ENCODE data around the gene CLDN1.
A peak's percentile ranks its signal among the peaks of the same experiment; 100 is the strongest.

The CLDN1 gene

DNA sequence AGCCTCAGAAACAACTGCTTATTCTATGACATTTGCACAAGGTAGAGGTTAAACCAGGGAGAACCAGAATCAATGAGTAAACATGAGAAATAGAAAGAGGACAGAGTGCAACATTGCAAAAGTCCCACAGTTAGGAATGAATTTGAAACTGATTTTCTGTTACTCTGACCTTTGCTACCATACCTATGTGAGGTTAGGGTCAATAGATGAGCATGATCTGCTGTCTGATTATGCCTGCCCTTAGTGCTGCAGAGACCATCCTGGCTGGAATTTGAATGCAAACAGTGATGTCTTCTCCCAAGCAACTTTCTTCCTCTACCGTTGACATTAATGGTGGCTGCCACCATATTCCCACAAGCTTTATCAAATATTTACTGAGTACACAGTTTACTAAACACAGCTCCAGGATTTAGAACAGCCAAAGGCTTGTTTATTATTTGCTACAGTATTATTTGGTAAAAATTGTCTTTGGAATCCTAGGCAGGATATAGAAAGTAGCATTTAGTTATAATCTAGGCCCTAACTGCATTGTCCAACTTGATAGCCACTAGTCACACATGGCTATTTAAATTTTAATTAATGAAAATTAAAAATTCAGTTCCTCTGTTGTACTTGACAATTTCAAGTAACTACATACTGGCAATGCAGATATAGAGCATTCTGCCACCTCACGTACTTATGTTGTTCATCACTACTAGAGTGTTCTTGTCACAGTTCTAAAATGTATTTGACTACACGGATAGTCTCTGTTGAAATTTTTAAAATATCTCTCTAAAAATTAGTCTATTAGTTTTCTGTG is 8.9 kb upstream of the CLDN1 start:
- no peak for DNase-seq

DNA sequence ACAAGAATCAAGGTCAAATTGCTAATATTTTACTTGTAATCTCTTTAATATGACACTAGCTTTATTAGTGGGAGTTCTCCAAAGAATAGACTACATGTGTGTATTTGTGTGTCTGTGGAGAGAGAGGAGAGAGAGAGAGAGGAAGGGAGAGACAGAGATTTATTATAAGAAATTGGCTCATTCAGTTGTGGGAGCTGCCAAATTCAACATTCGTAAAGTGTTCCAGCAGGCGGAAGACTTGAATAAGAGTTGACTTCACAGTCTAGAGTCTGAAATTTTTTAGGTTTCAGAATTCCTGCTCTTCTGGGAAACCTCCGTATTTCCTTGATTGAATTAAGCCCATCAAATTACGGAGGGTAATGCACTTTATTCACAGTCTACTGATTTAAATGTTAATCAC is 4.7 kb upstream of the CLDN1 start:
- no peak for DNase-seq

DNA sequence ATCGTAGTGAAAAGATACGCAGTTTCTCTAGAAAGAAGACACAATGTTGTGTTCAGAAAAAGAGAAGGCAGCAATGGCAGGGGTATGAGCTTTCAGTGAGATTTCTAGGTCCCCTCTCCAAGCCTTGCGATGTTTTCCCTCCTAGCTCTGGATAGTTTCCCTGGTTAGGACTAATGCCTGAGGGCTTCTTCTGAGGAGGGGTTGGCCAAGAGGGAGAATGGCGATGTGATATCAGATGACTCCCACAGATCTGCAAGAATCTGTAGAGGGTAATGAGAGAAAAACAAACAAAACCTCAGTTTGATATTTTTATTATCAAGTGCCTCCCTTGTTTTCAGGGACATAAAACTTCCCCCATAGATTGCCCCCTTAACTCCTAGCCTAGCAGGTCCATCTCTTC is 4.1 kb upstream of the CLDN1 start:
- DNase-seq: no peak

DNA sequence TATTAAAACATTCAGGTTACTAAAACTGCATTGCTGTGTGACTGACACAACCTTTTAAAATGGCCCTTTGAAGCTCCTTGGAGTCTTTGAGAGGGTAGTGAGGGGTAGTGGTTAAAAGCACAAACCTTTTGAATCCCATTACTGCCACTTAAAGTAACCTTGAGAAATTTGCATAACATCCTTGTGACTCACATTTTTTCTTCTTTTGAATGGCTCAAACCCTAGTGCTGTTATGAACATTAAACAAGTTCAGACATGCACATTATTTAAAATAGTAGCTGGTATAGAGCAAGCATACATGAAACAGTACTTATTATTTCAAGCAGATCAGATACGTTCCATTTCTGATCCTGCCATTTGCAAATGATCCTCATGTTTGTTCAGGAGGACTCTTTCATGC is 3.7 kb upstream of the CLDN1 start:
- DNase-seq: no peak

DNA sequence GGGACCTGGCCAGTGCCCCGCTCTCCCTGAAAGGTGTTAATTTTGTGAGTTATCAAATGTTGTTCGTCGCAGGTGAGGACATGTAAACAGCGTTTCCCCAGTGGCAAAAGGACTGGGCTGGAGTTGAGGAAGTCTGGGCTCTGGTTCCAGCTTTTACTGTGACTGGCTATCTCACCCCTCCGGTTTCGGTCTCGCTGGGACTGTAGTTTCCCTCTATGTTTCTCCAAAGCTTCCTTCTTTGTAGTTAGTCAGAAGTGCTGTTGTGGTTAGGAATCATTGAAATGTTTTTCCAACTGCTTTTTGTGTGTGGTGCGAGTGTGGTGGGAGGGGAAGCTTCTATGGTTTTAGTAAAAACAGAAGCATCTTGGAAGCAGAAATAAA is 990 bp upstream of the CLDN1 start:
- no peak for DNase-seq

DNA sequence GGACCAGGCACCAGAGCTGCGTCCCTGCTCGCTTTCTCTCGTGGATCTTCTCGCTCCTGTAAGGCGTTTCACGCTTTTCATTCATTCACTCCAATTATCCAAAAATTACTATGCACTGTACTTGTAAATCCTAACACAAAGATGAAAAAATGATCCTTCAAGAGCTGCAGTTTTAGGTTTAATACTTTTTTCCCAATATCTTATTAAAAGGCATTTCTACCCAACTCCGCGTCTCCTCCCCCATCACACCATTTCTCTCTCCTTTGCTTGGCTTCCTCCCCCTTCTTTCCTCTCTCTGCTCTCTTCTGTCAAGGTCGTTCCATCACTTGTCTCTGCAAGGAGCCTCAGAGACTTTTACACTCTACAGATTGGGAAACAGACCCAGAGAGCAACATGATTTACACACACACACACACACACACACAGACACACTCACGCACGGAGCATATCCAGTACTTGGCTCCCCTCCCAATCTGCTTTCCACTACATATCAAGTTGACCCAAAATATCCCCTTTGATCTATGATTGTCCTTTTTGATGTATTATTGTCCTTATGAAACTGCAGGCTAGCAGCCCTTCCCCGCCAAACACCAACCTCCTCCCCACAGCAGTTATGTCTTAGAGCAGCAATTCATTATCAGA is 479 bp upstream of the CLDN1 start:
- DNase-seq: no peak

DNA sequence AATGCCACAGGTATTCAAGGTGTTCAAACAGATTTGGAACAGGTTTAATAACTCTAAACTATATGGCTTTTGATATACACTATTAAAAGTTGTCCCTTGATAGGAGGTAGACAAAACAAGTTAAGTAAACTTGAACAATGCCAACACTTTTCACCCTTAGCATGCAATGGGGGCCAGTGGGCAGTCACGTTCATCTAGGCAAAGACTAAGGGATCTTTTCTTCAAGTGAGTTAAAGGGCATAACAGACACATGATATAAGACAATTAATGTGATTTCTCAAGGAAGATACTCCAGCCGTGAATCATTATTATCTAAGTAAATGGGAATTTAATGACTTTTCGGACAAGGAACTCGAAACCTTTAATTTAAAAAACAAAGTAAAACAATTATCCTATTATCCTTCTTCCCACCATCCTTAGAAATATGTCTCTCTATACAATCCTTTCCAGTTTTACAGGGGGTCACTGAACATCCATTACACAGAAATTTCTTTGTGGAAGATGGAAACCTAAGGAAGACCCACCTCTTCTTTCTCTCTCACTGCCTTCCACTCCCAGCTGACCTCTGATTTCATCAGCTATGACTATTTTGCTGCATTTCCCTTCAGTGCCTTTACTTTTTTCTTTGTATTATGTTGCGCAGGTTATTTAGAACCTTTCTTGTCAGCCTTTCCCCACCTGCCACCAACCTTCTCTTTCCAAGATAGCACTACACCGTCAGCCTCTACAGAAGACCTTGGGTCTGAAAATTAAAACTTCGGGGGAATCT is 1.5 kb downstream of the CLDN1 start:
- DNase-seq: no peak

DNA sequence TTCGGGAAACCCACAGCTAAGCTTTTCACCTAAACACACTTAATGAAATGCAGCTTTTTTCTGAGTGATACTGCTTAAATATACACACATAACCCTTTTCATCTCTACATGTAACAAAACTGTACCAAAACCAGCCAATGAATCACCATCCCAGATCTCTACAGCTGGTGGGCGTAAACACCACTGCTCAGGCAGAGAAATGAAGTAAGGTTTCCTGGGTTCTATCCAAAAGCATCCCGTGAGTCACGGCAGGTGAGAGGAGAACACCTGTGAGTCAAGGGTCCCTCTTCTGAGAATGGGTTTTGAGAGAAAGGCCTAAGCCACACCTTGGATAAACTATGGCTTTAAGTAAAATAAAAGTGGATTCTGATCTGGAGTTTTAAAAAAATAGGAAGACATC is 2.6 kb downstream of the CLDN1 start:
- DNase-seq: peak; percentile 47

DNA sequence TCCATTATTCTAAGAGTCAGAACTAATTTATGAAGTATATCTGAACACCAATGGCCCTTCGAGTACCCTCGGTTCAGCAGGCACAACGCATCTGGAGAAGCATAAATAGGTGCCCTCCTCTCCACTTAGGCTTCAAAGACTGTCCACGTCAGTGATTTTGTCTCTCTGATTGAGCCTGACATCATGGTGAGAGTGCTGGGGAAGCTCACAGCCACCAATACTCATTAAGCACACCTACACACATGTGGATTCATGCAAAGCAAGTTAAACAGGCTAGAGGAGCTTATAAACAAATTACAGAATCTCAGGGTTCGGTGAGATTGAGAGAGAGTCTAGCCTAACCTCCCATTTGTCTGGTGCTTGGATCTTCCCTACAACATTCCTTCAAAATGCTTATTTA is 3.6 kb downstream of the CLDN1 start:
- DNase-seq: no peak

DNA sequence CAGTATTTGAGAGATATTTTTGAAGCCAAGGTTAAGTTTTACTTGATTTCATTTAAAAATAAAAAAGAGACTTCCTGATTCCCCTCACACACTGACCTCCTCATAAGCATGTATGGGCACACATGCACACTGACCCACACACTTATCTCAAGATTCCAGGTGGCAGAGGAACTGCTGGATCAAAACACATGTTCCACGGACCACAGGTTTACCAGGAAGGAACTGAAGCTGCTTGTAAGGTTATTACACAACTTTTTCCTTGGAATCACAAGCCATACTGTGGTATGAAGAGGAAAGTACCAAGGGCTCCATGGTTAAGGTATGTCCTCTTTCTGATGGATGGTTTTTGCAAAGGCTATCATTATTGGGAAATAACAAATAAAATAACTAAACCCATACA is 7.5 kb downstream of the CLDN1 start:
- DNase-seq: no peak

DNA sequence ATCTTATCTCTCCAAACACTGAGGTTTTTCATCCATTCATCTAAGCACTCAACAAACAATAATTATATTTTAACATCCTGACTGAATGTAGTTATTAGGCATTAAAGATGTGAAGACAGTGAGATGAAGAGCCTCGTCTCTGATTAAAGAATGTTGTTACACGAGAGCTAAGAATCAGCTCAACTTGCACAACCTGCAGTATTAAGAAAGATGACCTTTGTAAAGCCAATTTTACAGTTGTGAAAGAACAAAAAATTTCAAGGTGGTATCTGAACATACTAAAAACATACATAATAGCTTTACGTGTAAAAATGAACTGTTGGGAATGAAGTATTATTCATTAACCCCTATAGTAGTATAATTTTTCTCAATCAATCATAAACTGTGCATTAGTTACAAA is 12.8 kb downstream of the CLDN1 start:
- DNase-seq: no peak

DNA sequence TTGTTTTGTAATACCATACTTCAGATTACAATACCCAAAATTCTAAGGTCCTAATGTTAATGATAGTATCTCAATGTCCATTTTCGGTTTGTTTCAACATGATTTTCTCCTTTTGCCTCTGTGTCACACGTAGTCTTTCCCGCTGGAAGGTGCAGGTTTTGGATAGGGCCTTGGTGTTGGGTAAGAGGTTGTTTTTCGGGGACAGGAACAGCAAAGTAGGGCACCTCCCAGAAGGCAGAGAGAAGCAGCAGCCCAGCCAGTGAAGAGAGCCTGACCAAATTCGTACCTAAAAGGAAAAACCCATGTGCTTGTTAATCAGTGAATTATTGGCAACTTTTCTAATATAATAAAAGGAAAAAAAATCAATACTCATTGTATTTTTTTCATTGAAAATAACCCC is 14.1 kb downstream of the CLDN1 start:
- no peak for DNase-seq

DNA sequence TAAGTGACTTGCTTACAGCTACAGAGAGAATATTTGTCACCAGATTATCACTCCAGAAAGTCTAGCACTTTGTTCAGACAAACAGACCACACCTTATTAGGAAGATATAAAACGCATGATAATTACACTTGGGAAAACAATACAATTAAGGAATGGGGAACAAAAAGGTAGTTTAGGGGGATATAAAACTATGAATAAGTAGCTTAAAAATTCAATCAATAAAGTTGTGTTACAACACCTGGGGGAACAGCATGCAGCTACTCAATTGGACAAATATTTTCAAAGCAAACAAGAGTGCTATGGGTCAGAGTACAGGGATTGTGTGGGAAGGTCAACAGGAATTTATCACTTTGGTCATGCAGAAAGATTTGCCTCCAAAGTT is 15.1 kb downstream of the CLDN1 start:
- DNase-seq: no peak

DNA sequence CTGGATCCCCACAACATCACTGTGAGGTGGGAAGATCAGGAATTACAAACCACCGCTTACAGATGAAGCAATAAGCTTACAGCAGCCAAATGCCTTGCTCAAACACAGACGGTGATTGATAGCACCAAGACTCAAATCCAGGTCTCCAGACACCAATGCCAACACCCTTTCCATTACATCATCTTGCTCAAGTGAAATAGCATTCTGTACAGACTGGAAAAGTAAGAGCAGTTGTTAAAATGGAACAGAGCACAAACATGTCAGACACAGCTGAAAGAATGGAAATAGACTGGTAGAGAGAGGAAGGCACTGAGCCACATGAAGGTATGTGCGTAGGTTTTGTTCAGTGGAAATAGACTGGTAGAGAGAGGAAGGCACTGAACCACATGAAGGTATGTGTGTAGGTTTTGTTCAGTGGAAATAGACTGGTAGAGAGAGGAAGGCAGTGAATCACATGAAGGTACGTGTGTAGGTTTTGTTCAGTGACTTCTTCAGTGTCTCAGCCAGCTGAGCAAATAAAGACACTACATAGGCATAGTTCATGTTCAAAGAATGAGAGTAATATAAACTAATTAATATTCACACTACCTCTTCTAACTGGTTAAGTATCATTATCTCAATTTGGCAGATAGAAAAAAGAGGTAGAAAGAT is 15.6 kb downstream of the CLDN1 start:
- no peak for DNase-seq

DNA sequence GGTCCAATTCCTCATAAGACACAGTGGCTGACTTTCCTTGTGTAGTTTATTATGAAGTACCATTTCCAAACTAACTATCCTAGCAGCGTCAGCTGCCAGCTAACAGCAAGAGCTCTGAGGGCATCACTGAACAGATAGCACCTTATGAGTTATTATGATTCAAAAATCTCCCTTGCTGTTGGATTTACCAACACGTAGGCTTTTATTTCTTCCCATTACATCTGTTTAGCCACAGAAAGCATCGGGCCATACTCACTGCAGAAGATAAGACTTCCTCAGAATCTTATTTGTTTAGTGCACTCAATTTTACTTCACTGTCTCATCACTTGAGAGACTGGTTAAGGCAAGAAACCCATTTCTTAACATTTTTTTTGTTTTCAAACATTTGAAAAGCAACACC is 16.2 kb downstream of the CLDN1 start:
- no peak for DNase-seq

DNA sequence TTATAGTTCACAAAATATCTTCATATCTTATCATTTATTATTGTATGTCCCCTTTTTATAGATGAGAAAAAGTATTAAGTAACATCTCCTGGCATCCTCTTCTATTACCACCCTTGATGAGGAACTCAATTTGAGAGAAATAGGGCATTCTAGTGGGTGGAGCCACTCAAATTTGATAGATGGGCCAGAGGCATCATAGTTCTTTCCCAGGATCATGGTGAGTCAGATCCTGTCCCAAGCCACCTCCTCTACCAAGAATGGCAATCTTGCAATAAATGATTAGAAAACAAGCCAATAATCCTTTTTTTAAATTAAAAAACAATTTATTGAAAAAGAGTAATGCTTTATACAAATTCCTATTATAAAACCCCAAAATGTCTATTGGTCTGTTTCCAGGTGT is 16.8 kb downstream of the CLDN1 start:
- no peak for DNase-seq

DNA sequence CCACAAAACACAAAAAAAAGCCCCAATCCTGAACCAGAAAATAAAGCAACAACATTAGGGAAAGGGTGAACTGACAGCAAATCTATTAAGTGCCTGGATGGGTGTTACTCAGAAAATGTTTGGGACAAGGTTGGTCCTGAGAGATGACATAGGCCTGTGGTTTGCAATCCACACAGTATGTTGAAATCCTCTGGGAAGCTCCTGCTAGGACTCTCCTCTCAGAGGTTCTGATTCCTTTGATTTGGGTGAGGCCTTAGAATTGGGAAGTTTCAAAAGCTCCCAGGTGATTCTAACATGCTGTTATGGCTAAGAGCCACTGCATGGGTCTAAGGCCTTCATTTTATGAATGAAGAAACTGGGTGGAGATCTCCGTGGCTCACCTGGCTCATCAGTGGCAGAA is 18.4 kb downstream of the CLDN1 start:
- DNase-seq: no peak

DNA sequence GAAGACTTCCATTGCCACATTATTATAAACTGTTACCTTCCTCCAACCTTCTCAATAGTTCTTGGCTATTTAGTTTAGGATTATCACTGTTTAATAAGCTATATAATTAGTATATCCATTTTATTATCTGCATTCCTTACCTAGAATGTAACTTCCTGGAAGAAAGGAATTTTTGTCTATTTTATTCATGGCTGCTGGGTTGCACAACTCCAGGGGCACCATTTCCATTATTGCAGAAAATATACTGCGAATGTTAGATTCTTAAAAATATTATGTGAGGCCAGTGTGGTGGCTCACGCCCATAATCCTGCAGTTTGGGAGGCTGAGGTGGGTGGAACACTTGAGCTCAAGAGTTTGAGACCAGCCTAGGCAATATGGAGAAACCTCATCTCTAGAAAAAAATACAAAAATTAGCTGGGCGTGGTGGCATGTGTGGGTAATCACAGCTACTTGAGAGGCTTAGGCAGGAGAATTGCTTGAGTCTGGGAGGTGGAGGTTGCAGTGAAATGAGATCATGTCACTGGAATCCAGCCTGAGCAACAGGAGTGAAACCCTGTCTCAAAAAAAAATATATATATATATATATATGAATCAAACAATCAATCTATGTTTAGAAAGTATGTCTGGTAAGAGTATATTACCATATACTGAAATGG is 19.9 kb downstream of the CLDN1 start:
- DNase-seq: no peak

DNA sequence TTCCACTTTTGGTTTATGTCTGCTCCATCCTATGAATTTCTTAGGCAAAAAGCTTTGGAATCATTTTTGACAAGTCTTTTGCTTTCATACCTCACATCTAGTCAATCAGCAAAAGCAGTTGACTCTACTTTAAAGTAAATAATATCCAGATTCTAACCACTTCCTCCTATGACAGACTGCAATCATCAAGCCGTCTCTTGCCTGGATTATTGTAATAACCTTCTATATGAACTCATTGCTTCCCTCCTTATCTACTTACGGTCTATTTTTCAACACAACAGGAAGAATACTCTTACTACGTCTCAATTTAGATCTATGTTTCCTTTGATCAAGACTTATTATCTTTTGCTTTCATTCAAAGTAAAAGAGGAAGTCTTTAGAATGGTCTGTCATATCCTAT is 20.7 kb downstream of the CLDN1 start:
- DNase-seq: no peak

DNA sequence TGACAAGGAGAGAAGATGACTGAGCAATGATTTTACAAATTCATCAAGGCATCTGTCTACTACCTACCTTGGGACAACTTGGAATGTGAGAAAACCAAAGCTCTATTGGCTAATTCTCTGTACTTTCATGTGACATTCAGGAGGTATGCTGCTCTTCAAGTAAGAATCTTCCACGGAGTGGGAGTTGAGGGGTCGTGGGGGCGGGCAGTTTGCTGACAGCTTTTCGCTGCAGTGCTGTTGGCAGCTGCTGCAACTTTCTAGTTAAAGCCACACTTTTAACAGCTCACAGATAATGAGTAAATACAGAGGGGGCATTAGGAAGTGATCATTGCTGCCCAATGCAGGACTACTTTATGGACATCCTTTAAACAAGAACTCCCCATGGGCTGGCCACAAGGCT is 22.3 kb downstream of the CLDN1 start:
- DNase-seq: no peak

DNA sequence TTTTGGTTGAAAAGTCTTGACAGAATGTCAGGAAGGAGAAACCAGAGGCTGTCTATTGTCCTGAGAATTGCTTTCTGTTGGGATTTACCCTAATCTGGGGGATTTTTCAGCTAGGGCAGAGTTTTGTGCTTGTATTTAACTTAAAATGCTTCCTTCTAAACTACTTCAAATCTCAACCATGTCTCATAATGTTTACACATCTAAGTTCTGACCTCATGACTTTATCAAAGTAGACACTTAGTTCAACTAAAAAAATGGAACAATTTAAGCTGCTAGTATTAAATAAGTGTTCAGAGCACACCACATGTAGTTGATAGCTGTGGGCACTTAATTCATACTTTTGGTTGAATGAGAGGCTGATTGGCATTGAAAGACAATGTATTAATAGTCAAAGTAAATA is 28.2 kb downstream of the CLDN1 start:
- no peak for DNase-seq

DNA sequence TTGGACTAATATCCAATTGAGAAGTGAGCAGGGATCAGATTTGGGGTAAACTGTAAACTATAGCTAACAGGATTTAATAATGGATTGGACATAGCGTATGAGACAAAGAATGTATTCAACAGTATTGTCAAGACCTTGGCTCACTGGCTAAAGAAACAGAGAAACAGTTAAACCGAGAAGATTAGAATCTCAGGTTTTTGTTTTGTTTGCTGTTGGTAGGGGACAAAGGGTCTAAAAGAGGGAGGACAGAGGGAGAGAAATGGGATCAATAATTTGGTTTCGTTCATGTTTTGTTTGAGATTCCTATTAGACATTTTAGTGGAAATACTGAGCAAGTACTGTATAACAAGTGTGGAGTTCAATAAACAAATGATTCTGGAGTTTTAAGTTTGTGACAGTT is 28.6 kb downstream of the CLDN1 start:
- DNase-seq: no peak

DNA sequence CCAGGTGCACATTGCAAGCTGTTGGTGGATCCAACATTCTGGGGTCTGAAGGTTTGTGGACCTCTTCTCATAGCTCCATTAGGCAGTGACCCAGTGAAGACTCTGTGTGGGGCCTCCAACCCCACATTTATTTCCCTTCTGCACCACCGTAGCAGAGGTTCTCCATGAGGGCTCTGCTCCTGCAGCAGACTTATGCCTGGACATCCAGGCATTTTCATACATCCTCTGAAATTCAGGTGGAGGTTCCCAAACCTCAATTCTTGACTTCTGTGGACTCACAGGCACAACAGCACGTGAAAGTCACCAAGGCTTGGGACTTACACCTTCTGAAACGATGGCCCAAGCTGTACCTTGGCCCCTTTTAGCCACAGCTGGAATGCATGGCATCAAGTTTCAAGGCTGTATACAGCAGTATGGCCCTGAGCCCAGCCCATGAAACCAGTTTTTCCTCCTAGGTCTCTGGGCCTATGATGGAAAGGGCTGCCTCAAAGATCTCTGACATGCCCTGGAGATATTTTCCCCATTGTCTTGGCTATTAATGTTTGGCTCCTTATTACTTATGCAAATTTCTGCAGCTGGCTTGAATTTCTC is 30.2 kb downstream of the CLDN1 start:
- DNase-seq: no peak
